H1 (cell line): ENCODE data around the gene ANXA2R. TPM values are rescaled to one million over a fixed set of nuclear protein-coding genes. Genes with fewer than 3 reads are reported as not detected.
A peak's percentile ranks its signal among the peaks of the same experiment; 100 is the strongest.

ENCODE experiments used
- CTCF ChIA-PET: fragments of 300-600 bp; sonication (Branson Sonifier 250); formaldehyde crosslinking; loops from one replicate; lab custom pipeline; 2021; ENCODE audit not compliant: partially characterized antibody; lab: Charles Lee
- POLR2A ChIA-PET: fragments of 300-600 bp; sonication (Branson Sonifier 250); formaldehyde crosslinking; loops from one replicate; lab custom pipeline; 2021; ENCODE audit warnings: inconsistent platforms; ENCODE audit not compliant: partially characterized antibody; lab: Charles Lee
- DNase-seq, 2 experiments: peaks; one replicate each; pipeline versions ENCODE4 v3.0.0 to v3.0.0-alpha.2; 2010 to 2022; ENCODE audit warnings: low spot score in 2 of 2, low read depth in 1 of 2, mixed read lengths in 1 of 2
- FAIRE-seq: peaks from 2 replicates; lab custom pipeline; 2011; peaks lifted over from hg19 to GRCh38; lab: Jason Lieb, UNC
- H2AFZ ChIP-seq: 2 replicates; pipeline ENCODE4 v1.8.1; 2012; ENCODE audit warnings: low read length, inconsistent platforms
- H2AK5ac ChIP-seq: 2 replicates; pipeline ENCODE4 v1.6.1; 2013; ENCODE audit warnings: low read depth, low read length
- H2BK120ac ChIP-seq: replicated peaks from 2 replicates; pipeline ENCODE3; 2013; ENCODE audit warnings: low read depth, low read length, inconsistent platforms
- H2BK12ac ChIP-seq: 2 replicates; pipeline ENCODE4 v1.6.1; 2013; ENCODE audit warnings: low read depth, low read length
- H2BK15ac ChIP-seq: 2 replicates; pipeline ENCODE4 v1.6.1; 2013; ENCODE audit warnings: low read length
- H2BK20ac ChIP-seq: 2 replicates; pipeline ENCODE4 v1.6.1; 2013; ENCODE audit warnings: low read length
- H2BK5ac ChIP-seq: 2 replicates; pipeline ENCODE4 v1.6.1; 2013; ENCODE audit warnings: low read depth, low read length
- H3K14ac ChIP-seq: 2 replicates; pipeline ENCODE4 v1.6.1; 2013; ENCODE audit warnings: inconsistent platforms; ENCODE audit not compliant: insufficient read length
- H3K18ac ChIP-seq: 2 replicates; pipeline ENCODE4 v1.6.1; 2013; ENCODE audit warnings: low read length; ENCODE audit errors: extremely low read depth
- H3K23ac ChIP-seq: 2 replicates; pipeline ENCODE4 v1.6.1; 2013; ENCODE audit warnings: inconsistent platforms; ENCODE audit not compliant: insufficient read length
- H3K23me2 ChIP-seq: 2 replicates; pipeline ENCODE4 v1.6.1; 2013; ENCODE audit warnings: low read depth, low read length
- H3K27ac ChIP-seq: 2 replicates; pipeline ENCODE4 v1.6.1; 2011; ENCODE audit warnings: low read depth, low read length, inconsistent platforms
- H3K27me3 ChIP-seq, 4 experiments: replicated peaks in 1 of 4; 1 replicate in 1 of 4; 2 replicates in 3 of 4; pipeline versions ENCODE4 v1.6.1 to v1.8.1; 2011 to 2013; ENCODE audit warnings: low read length in 3 of 4, mild to moderate bottlenecking in 3 of 4, inconsistent platforms in 2 of 4, mixed read lengths in 2 of 4, moderate library complexity in 1 of 4; ENCODE audit not compliant: control insufficient read depth in 3 of 4, insufficient read depth in 3 of 4; ENCODE audit errors: extremely low read depth in 1 of 4
- H3K36me3 ChIP-seq, 4 experiments: 2 replicates each; pipeline versions ENCODE4 v1.6.1 to v1.8.1; 2011 to 2013; ENCODE audit warnings: mild to moderate bottlenecking in 4 of 4, low read length in 3 of 4, moderate library complexity in 2 of 4, control low read depth in 1 of 4, inconsistent platforms in 1 of 4; ENCODE audit not compliant: insufficient read depth in 4 of 4, control insufficient read depth in 2 of 4
- H3K4ac ChIP-seq: replicated peaks from 2 replicates; pipeline ENCODE3; 2013; ENCODE audit warnings: low read length, low read depth, mixed read lengths, inconsistent platforms; ENCODE audit not compliant: insufficient read length
- H3K4me1 ChIP-seq, 4 experiments: replicated peaks in 1 of 4; 1 replicate in 1 of 4; 2 replicates in 3 of 4; pipeline versions ENCODE4 v1.6.1 to v1.8.1; 2011 to 2013; ENCODE audit warnings: low read length in 3 of 4, inconsistent platforms in 2 of 4, mixed read lengths in 1 of 4; ENCODE audit not compliant: insufficient read depth in 4 of 4, control insufficient read depth in 3 of 4
- H3K4me2 ChIP-seq, 2 experiments: 2 replicates each; pipeline versions ENCODE4 v1.6.1 to v1.8.1; 2011 to 2013; ENCODE audit warnings: low read depth in 2 of 2, low read length in 2 of 2, control low read depth in 1 of 2, inconsistent platforms in 1 of 2, mild to moderate bottlenecking in 1 of 2; ENCODE audit not compliant: insufficient read depth in 1 of 2
- H3K4me3 ChIP-seq, 4 experiments: fragments of 200-600, 300-600 bp in 1 of 4; sonication (generic), shearing (Covaris generic), sonication (Bioruptor Twin) in 1 of 4; 2 replicates each; pipeline versions ENCODE4 v1.5.1 to v1.8.1; 2011 to 2016; ENCODE audit warnings: low read length in 4 of 4, low read depth in 3 of 4, control low read depth in 2 of 4, inconsistent platforms in 2 of 4, mild to moderate bottlenecking in 2 of 4, mixed read lengths in 1 of 4, moderate library complexity in 1 of 4; ENCODE audit not compliant: insufficient read depth in 2 of 4; ENCODE audit errors: extremely low read depth in 1 of 4
- H3K56ac ChIP-seq: replicated peaks from 2 replicates; pipeline ENCODE3; 2013; ENCODE audit warnings: low read depth, mild to moderate bottlenecking, mixed read lengths, low read length, inconsistent platforms; ENCODE audit not compliant: insufficient read length
- H3K79me1 ChIP-seq: 2 replicates; pipeline ENCODE4 v1.6.1; 2013; ENCODE audit warnings: low read depth, low read length, control low read depth
- H3K79me2 ChIP-seq, 2 experiments: 2 replicates each; pipeline versions ENCODE4 v1.6.1 to v1.8.1; 2012 to 2013; ENCODE audit warnings: low read length in 2 of 2, mild to moderate bottlenecking in 2 of 2, inconsistent platforms in 1 of 2; ENCODE audit not compliant: insufficient read depth in 2 of 2, control insufficient read depth in 1 of 2
- H3K9ac ChIP-seq, 4 experiments: replicated peaks in 1 of 4; 1 replicate in 1 of 4; 2 replicates in 3 of 4; pipeline versions ENCODE4 v1.6.1 to v1.8.1; 2011 to 2013; ENCODE audit warnings: low read depth in 3 of 4, low read length in 3 of 4, control low read depth in 2 of 4, mild to moderate bottlenecking in 2 of 4, moderate library complexity in 2 of 4, inconsistent platforms in 1 of 4; ENCODE audit errors: extremely low read depth in 1 of 4
- H3K9me3 ChIP-seq, 2 experiments: 2 replicates each; pipeline versions ENCODE4 v1.6.1 to v1.8.1; 2012 to 2013; ENCODE audit warnings: mild to moderate bottlenecking in 2 of 2, moderate library complexity in 2 of 2, control low read depth in 1 of 2, inconsistent platforms in 1 of 2, low read depth in 1 of 2, low read length in 1 of 2, mixed read lengths in 1 of 2; ENCODE audit not compliant: insufficient read depth in 2 of 2
- H4K20me1 ChIP-seq, 2 experiments: replicated peaks in 1 of 2; 2 replicates each; pipeline versions ENCODE3 to v1.8.1; 2011 to 2013; ENCODE audit warnings: inconsistent platforms in 2 of 2, low read length in 2 of 2, mild to moderate bottlenecking in 1 of 2; ENCODE audit not compliant: insufficient read depth in 2 of 2, control insufficient read depth in 1 of 2
- H4K5ac ChIP-seq: 2 replicates; pipeline ENCODE4 v1.6.1; 2013; ENCODE audit warnings: low read length, low read depth, mixed read lengths, inconsistent platforms; ENCODE audit not compliant: insufficient read length
- H4K8ac ChIP-seq: 2 replicates; pipeline ENCODE4 v1.8.0; 2013; ENCODE audit warnings: mild to moderate bottlenecking, moderate library complexity, low read length, inconsistent platforms; ENCODE audit not compliant: insufficient read depth; ENCODE audit errors: extremely low read depth
- H4K91ac ChIP-seq: replicated peaks from 2 replicates; pipeline ENCODE3; 2013; ENCODE audit warnings: low read length, mixed read lengths, inconsistent platforms; ENCODE audit not compliant: insufficient read length
- CREB1 ChIP-seq: IDR thresholded peaks from 2 replicates; pipeline ENCODE4 v1.6.1; 2012; ENCODE audit warnings: inconsistent platforms
- CTCF ChIP-seq, 3 experiments: IDR thresholded peaks; 1 replicate in 2 of 3; 2 replicates in 1 of 3; pipeline versions ENCODE4 v1.5.1 to v1.6.1; 2011; ENCODE audit warnings: low read length in 3 of 3, mild to moderate bottlenecking in 3 of 3, inconsistent platforms in 2 of 3, low read depth in 1 of 3, moderate library complexity in 1 of 3; ENCODE audit not compliant: insufficient read depth in 1 of 3; ENCODE audit errors: control extremely low read depth in 1 of 3
- MAFK ChIP-seq: IDR thresholded peaks from 2 replicates; pipeline ENCODE4 v1.6.1; 2012; ENCODE audit warnings: low read depth, mild to moderate bottlenecking, improper control_type of control experiment, low read length
- MAX ChIP-seq: IDR thresholded peaks from 2 replicates; pipeline ENCODE4 v1.6.1; 2012; ENCODE audit warnings: inconsistent platforms
- RNF2 ChIP-seq: fragments of 200-900, 300-1000 bp; sonication (generic); IDR thresholded peaks from 2 replicates; pipeline ENCODE4 v1.7.1; 2016; ENCODE audit warnings: borderline replicate concordance, low read depth, mild to moderate bottlenecking, antibody characterized with exemption, low read length; ENCODE audit not compliant: poor library complexity, severe bottlenecking; ENCODE audit errors: missing control alignments
- SP4 ChIP-seq: IDR thresholded peaks from 2 replicates; pipeline ENCODE4 v1.6.1; 2012; ENCODE audit warnings: low read length, inconsistent platforms
- WGBS, 2 experiments: shearing (Covaris generic) in 1 of 2; methylation state at CpG; one replicate each; pipeline versions ENCODE4 v1.1.6 to v1.1.7; 2013 to 2015; ENCODE audit warnings: low lambda C conversion rate in 2 of 2, mixed read lengths in 2 of 2, inconsistent platforms in 1 of 2, low coverage in 1 of 2, missing lambda C conversion rate in 1 of 2; ENCODE audit not compliant: insufficient replicate concordance in 2 of 2, insufficient coverage in 1 of 2, insufficient read length in 1 of 2; ENCODE audit errors: extremely low coverage in 1 of 2, missing lambda C conversion rate in 1 of 2; 5-methylcytosine and 5-hydroxymethylcytosine counted together
- long read RNA-seq, 2 experiments: library from RNA in 1 of 2; library from capped mRNA in 1 of 2; stranded (forward); transcript quantifications; one replicate each; pipeline ENCODE4 v2.0.0, GENCODE V29; 2021; ENCODE audit warnings: inconsistent platforms in 1 of 2
- polyA minus RNA-seq, 3 experiments: library from RNA; depleted of rRNA, polyadenylated mRNA; stranded (reverse); fragments of >200 nt; gene quantifications; 1 replicate in 2 of 3; 2 replicates in 1 of 3; pipeline ENCODE4 v1.2.3, GENCODE V29; 2011
- polyA plus RNA-seq, 7 experiments: library from polyadenylated mRNA; depleted of rRNA in 3 of 7; stranded (reverse) in 5 of 7; unstranded in 2 of 7; fragments of >200 nt in 5 of 7; fragments of 200-250 nt in 2 of 7; gene quantifications; 1 replicate in 5 of 7; 2 replicates in 1 of 7; 4 replicates in 1 of 7; pipeline versions ENCODE4 v1.2.1 to v1.2.3, GENCODE V29; 2011 to 2013; ENCODE audit warnings: missing spikeins in 2 of 7, mixed read lengths in 2 of 7
- total RNA-seq: library from RNA; stranded (reverse); fragmentation: NEBNext Ultra II Directional; extraction: Animal tissue kit (Norgen Biotek cat#: 25700); gene quantifications from 2 replicates; pipeline ENCODE4 v1.2.1, GENCODE V29; 2021

ANXA2R gene
- total RNA-seq (0.17 and 0.29 TPM in 2 replicates), polyA plus RNA-seq (2011; rRNA removed) (0.08 and 0.11 TPM in 2 replicates), polyA minus RNA-seq (2011; rRNA and poly(A)+ RNA removed) (0.56 and 1.2 TPM in 2 replicates)
- 0.14 TPM for polyA plus RNA-seq (2011; cell fraction: cytosol; rRNA removed)
- 0.30 TPM for polyA plus RNA-seq (2011; cell fraction: nucleus; rRNA removed)
- 0.11 TPM in 1 of 4 replicates, not detected in the others for polyA plus RNA-seq (2012, experiment 1 of 2)
- not detected for polyA plus RNA-seq (2012, experiment 2 of 2)
- not detected for polyA plus RNA-seq (2013, experiment 1 of 2)
- 0.04 TPM for polyA plus RNA-seq (2013, experiment 2 of 2)
- not detected for polyA minus RNA-seq (2011; cell fraction: cytosol; rRNA and poly(A)+ RNA removed)
- 1.2 TPM for polyA minus RNA-seq (2011; cell fraction: nucleus; rRNA and poly(A)+ RNA removed)
- long read RNA-seq, experiment 1: 0 reads
- long read RNA-seq, experiment 2: 0 reads

- FAIRE-seq: peak; percentile 80
- H2AK5ac ChIP-seq: no peak within 1 kb of the TSS
- H3K27me3 ChIP-seq: peaks cover 76 to 95% (median 91%) of the 10 kb centered on the region in 4 experiments
- no peaks in the 10 kb centered on the region for H3K79me2 ChIP-seq
- H3K18ac ChIP-seq: no peak within 1 kb of the TSS; the same call in 1 of the 2 replicates
- H3K23me2 ChIP-seq: no peaks in the 10 kb centered on the region; the same call in 1 of the 2 replicates
- no peak within 1 kb of the TSS for H2BK12ac ChIP-seq
- H4K5ac ChIP-seq: no peak within 1 kb of the TSS
- peak within 1 kb of the TSS; percentile 64 to 72 for H3K4me2 ChIP-seq
- H2BK15ac ChIP-seq: no peak within 1 kb of the TSS
- no peaks in the 10 kb centered on the region for H3K9me3 ChIP-seq
- no peak within 1 kb of the TSS for H3K14ac ChIP-seq
- H3K36me3 ChIP-seq: no peaks in the 10 kb centered on the region; a peak in 1 of 8 replicates
- H2BK120ac ChIP-seq: no peak within 1 kb of the TSS
- no peaks in the 10 kb centered on the region; the same call in 1 of the 2 replicates for H3K79me1 ChIP-seq
- H3K23ac ChIP-seq: no peak within 1 kb of the TSS
- no peak within 1 kb of the TSS for H3K9ac ChIP-seq
- H3K4me1 ChIP-seq: peaks cover 9 to 29% (median 14%) of the 10 kb centered on the region in 4 experiments
- H2BK5ac ChIP-seq: no peak within 1 kb of the TSS
- 6% methylated on average over 47 of the region's 47 CpGs; no CpG with 5 or more reads in 1 of the 2 experiments for WGBS, 2 experiments
- H2BK20ac ChIP-seq: no peak within 1 kb of the TSS
- H3K56ac ChIP-seq: no peak within 1 kb of the TSS
- no peak within 1 kb of the TSS for H4K8ac ChIP-seq
- no peak within 1 kb of the TSS for H2AFZ ChIP-seq
- no peak within 1 kb of the TSS for H4K91ac ChIP-seq
- peak within 1 kb of the TSS in 2 of 4 experiments; percentile 7 to 57; a peak in 3 of 8 replicates for H3K4me3 ChIP-seq
- POLR2A ChIA-PET: interaction anchor here (1.1 to 3.2 kb wide), 5 partner anchors 9 to 81 kb away, joined by 3 to 17 read pairs (median 6); partner anchors contain the start of gene ZNF131
- CTCF ChIA-PET: interaction anchor here (0.7 to 2.8 kb wide), 17 partner anchors 11 to 128 kb away, joined by 3 to 23 read pairs (median 5); no protein-coding TSS in a partner anchor
- H3K27ac ChIP-seq: no peak within 1 kb of the TSS
- H3K4ac ChIP-seq: no peak within 1 kb of the TSS
- H4K20me1 ChIP-seq: peaks cover 33 to 56% of the 10 kb centered on the region in 2 experiments
- DNase-seq: peak in 1 of 2 experiments; percentile 88
- peak; percentile 71 for TF ChIP-seq RNF2
- TF ChIP-seq SP4: no peak
- no peak for TF ChIP-seq CREB1
- TF ChIP-seq CTCF (IDR thresholded peaks at IDR 0.05; ENCODE audit: control extremely low read depth in 1 of 3, insufficient read depth in 1 of 3, low read depth in 1 of 3, low read length in 3 of 3): peak; percentile 66 to 85 (median 83)
- TF ChIP-seq MAFK: no peak
- TF ChIP-seq MAX: 0 out of 2 replicates have a peak, but pooled peaks have one; percentile 11
Measured at GRCh38 chr5:43040287-43041098, at the start of gene ANXA2R. TSS of gene ANXA2R (minus strand) at chr5:43040319. CDS start at chr5:43040046, 273 bp downstream.
